HG03469 (cell line): Measurements from ENCODE around the gene CCDC9.
"Not testable (repeated sequence)": the region's sequence is repeated elsewhere in the genome, so short reads cannot be mapped to it uniquely, and the experiment has no call there.

Experiments
- ATAC-seq: cut with Tn5 transposase; IDR thresholded peaks from one replicate; pipeline ENCODE4 v1.9.1; 2021; ENCODE audit warnings: mild to moderate bottlenecking, moderate library complexity, moderate number of reproducible peaks; ENCODE audit not compliant: unreplicated experiment

CCDC9 gene

GRCh38 chr19:47258895-47259555, 2.7 kb downstream of the CCDC9 start:
- no peak for ATAC-seq

GRCh38 chr19:47260476-47260875, 4.2 kb downstream of the CCDC9 start:
- no peak for ATAC-seq

GRCh38 chr19:47261946-47262793, 5.8 kb downstream of the CCDC9 start:
- not testable (repeated sequence) for ATAC-seq

GRCh38 chr19:47264629-47265028, 8.3 kb downstream of the CCDC9 start:
- no peak for ATAC-seq

- ATAC-seq, result no peak
Measured at GRCh38 chr19:47266401-47266941, 10.1 kb downstream of the CCDC9 start.

- ATAC-seq, result no peak
Measured at GRCh38 chr19:47267350-47267759, 11.0 kb downstream of the CCDC9 start.

- no peak for ATAC-seq
Measured at GRCh38 chr19:47268028-47268427, 11.7 kb downstream of the CCDC9 start.

GRCh38 chr19:47269596-47269995, 13.3 kb downstream of the CCDC9 start:
- ATAC-seq, result no peak

GRCh38 chr19:47270408-47270807, 14.1 kb downstream of the CCDC9 start:
- no peak for ATAC-seq

GRCh38 chr19:47271949-47272348, 15.6 kb downstream of the CCDC9 start:
- ATAC-seq, result no peak

GRCh38 chr19:47272448-47273312, 16.4 kb downstream of the CCDC9 start:
- ATAC-seq, result no peak

- ATAC-seq, result no peak
Measured at GRCh38 chr19:47273313-47274070, 17.2 kb downstream of the CCDC9 start.

- ATAC-seq, result no peak
Measured at GRCh38 chr19:47274071-47274890, 18.0 kb downstream of the CCDC9 start, which contains the start of gene INAFM1. Gene INAFM1, plus strand, starts transcription at chr19:47274885. Its CDS starts 35 bp downstream, at chr19:47274920.

GRCh38 chr19:47274891-47275761, 18.8 kb downstream of the CCDC9 start:
- no peak for ATAC-seq

GRCh38 chr19:47275791-47276461, 19.6 kb downstream of the CCDC9 start:
- no peak for ATAC-seq

GRCh38 chr19:47276513-47276912, 20.2 kb downstream of the CCDC9 start:
- ATAC-seq, result not testable (repeated sequence)

GRCh38 chr19:47280183-47280797, 24.0 kb downstream of the CCDC9 start:
- no peak for ATAC-seq
